GM13977 (cell line): ENCODE results near the gene PLXNB2.
"Not testable (repeated sequence)": the region's sequence is repeated elsewhere in the genome, so short reads cannot be mapped to it uniquely, and the experiment has no call there.

Experiments
- DNase-seq: peaks from one replicate; pipeline ENCODE4 v3.0.0; 2012; ENCODE audit warnings: low spot score
- in situ Hi-C: fragments of 300-500 bp; cut with MboI; formaldehyde crosslinking; loops from one replicate; pipeline ENCODE4 v1.12.0; 2022; ENCODE audit warnings: low sequenced_read_pairs, low pct_unique_long_range_greater_than_20kb, mixed read lengths, inconsistent platforms; ENCODE audit not compliant: unreplicated experiment
- TF ChIP-seq, protein P1 (sequence below): IDR thresholded peaks from 2 replicates; pipeline ENCODE4 v1.5.1; 2012; ENCODE audit warnings: mild to moderate bottlenecking, control low read depth; ENCODE audit not compliant: insufficient read depth; ENCODE audit errors: extremely low read depth, missing control alignments

Gene PLXNB2

GRCh38 chr22:50338042-50338573 lies 30.7 kb upstream of the PLXNB2 start:
- no peak for DNase-seq
- TF ChIP-seq, protein P1, sequence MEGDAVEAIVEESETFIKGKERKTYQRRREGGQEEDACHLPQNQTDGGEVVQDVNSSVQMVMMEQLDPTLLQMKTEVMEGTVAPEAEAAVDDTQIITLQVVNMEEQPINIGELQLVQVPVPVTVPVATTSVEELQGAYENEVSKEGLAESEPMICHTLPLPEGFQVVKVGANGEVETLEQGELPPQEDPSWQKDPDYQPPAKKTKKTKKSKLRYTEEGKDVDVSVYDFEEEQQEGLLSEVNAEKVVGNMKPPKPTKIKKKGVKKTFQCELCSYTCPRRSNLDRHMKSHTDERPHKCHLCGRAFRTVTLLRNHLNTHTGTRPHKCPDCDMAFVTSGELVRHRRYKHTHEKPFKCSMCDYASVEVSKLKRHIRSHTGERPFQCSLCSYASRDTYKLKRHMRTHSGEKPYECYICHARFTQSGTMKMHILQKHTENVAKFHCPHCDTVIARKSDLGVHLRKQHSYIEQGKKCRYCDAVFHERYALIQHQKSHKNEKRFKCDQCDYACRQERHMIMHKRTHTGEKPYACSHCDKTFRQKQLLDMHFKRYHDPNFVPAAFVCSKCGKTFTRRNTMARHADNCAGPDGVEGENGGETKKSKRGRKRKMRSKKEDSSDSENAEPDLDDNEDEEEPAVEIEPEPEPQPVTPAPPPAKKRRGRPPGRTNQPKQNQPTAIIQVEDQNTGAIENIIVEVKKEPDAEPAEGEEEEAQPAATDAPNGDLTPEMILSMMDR = no peak
- in situ Hi-C loops = no loop called here

- TF ChIP-seq, protein P1 = no peak
- DNase-seq = no peak
- in situ Hi-C loops = no loop called here
Measured at GRCh38 chr22:50337262-50338041, 30.0 kb upstream of the PLXNB2 start.

- in situ Hi-C loops, DNase-seq: not testable (repeated sequence)
Measured at GRCh38 chr22:50334433-50334832, 27.0 kb upstream of the PLXNB2 start.

DNA sequence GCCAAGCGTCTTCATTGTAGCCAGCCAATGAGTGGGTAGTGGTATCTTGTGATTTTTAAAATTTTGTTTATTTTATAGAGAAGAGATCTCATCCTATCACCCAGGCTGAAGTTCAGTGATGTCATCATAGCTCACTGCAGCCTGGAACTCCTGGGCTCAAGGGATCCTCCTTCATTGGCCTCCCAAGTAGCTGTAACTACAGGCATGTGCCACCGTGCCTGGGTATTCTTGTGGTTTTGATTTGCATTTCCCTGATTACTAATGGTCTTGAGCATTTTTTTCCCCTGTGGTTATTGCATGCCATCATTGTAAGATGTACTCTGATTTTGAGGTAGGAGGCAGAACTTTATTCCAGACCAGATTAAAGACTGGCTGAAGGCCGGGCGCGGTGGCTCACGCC lies 21.8 kb upstream of the PLXNB2 start:
- in situ Hi-C loops = loop anchor here (10.0 kb wide), 1 partner anchor 54 kb away; the partner anchor contains the start of gene MAPK11
- TF ChIP-seq, protein P1 = no peak
- no peak for DNase-seq

GRCh38 chr22:50327711-50328019 lies 20.2 kb upstream of the PLXNB2 start:
- in situ Hi-C loops = loop anchor here (10.0 kb wide), 1 partner anchor 53 kb away; the partner anchor contains the start of gene MAPK11
- TF ChIP-seq, protein P1 = no peak
- no peak for DNase-seq

GRCh38 chr22:50326956-50327710 lies 19.7 kb upstream of the PLXNB2 start, which contains the start of gene DENND6B:
Gene DENND6B (minus strand): TSS chr22:50327012. CDS start chr22:50326988, 24 bp downstream.
- in situ Hi-C loops = loop anchor here (10.0 kb wide), 1 partner anchor 52 kb away; the partner anchor contains the start of gene MAPK11

More at GRCh38 chr22:50326956-50327710, 19.7 kb upstream of the PLXNB2 start, which contains the start of gene DENND6B:
- TF ChIP-seq, protein P1 = peak; percentile 90
- DNase-seq = peak; percentile 97
